GM12878 (cell line): ENCODE results near the gene FASTK. TPM values are rescaled to one million over a fixed set of nuclear protein-coding genes. Genes with fewer than 3 reads are reported as not detected.

Source experiments
- ATAC-seq: fragments of 200-7000 bp; cut with Tn5 transposase; 3 replicates; pipeline ENCODE4 v1.9.1; 2020; ENCODE audit warnings: mild to moderate bottlenecking, moderate library complexity
- BruUV-seq: library from RNA; stranded (reverse); fragments of 400-500 nt; replicated peaks from 2 replicates; lab custom pipeline; 2021; lab: Mats Ljungman, UMichigan
- CTCF ChIA-PET: fragments of 300-600 bp; sonication (Branson Sonifier 250); formaldehyde crosslinking; extraction: SDS; loops from one replicate; lab custom pipeline; 2021; ENCODE audit warnings: inconsistent platforms; lab: Yijun Ruan, JAX
- POLR2A ChIA-PET: fragments of 350-600 bp; formaldehyde crosslinking; extraction: SDS; loops from one replicate; lab custom pipeline; 2021; ENCODE audit warnings: inconsistent platforms; lab: Charles Lee
- RAD21 ChIA-PET: fragments of 300-600 bp; sonication (Branson Sonifier 250); formaldehyde crosslinking; loops from one replicate; lab custom pipeline; 2023; ENCODE audit warnings: antibody characterized with exemption; ENCODE audit not compliant: unreplicated experiment; lab: Charles Lee
- SMC1A ChIA-PET: fragments of 300-600 bp; sonication (Branson Sonifier 250); formaldehyde crosslinking; loops from one replicate; lab custom pipeline; 2023; ENCODE audit not compliant: unreplicated experiment, uncharacterized antibody; lab: Charles Lee
- DNase-seq: peaks from one replicate; pipeline ENCODE4 v3.0.0-alpha.2; 2011; ENCODE audit warnings: low read depth, low spot score
- FAIRE-seq: peaks from 3 replicates; lab custom pipeline; 2011; peaks lifted over from hg19 to GRCh38; lab: Jason Lieb, UNC
- H2AFZ ChIP-seq: 2 replicates; pipeline ENCODE4 v1.6.0; 2011; ENCODE audit warnings: low read depth, low read length, control low read depth; ENCODE audit not compliant: control insufficient read depth
- H3K27ac ChIP-seq: 2 replicates; pipeline ENCODE4 v1.5.1; 2011; ENCODE audit warnings: control low read depth; ENCODE audit not compliant: control insufficient read depth, insufficient read depth
- H3K27me3 ChIP-seq, 2 experiments: replicated peaks in 1 of 2; 2 replicates each; pipeline versions ENCODE4 v1.6.0 to v1.6.1; 2011; ENCODE audit warnings: low read length in 1 of 2; ENCODE audit not compliant: control insufficient read depth in 2 of 2, insufficient read depth in 2 of 2
- H3K36me3 ChIP-seq, 2 experiments: 2 replicates each; pipeline ENCODE4 v1.5.1; 2011; ENCODE audit warnings: low read length in 1 of 2; ENCODE audit not compliant: control insufficient read depth in 2 of 2, insufficient read depth in 2 of 2
- H3K4me1 ChIP-seq: 2 replicates; pipeline ENCODE4 v1.6.1; 2011; ENCODE audit warnings: mild to moderate bottlenecking, low read length, moderate library complexity, mixed read lengths; ENCODE audit not compliant: control insufficient read depth, insufficient read depth
- H3K4me2 ChIP-seq: 2 replicates; pipeline ENCODE4 v1.6.0; 2011; ENCODE audit warnings: control low read depth; ENCODE audit not compliant: control insufficient read depth, insufficient read depth
- H3K4me3 ChIP-seq: fragments of 200-600 bp; sonication (generic); 2 replicates; pipeline ENCODE4 v1.5.1; 2016
- H3K79me2 ChIP-seq: 2 replicates; pipeline ENCODE4 v1.6.0; 2011; ENCODE audit warnings: low read length; ENCODE audit not compliant: control insufficient read depth, insufficient read depth
- H3K9ac ChIP-seq: 2 replicates; pipeline ENCODE4 v1.8.0; 2011; ENCODE audit warnings: low read length, control low read depth, mixed read lengths; ENCODE audit not compliant: control insufficient read depth, insufficient read depth
- H3K9me3 ChIP-seq: replicated peaks from 3 replicates; pipeline ENCODE4 v1.5.1; 2011; ENCODE audit warnings: mild to moderate bottlenecking, low read length; ENCODE audit not compliant: control insufficient read depth, insufficient read depth
- H4K20me1 ChIP-seq: 2 replicates; pipeline ENCODE4 v1.6.0; 2011; ENCODE audit not compliant: control insufficient read depth, insufficient read depth
- BCL3 ChIP-seq: IDR thresholded peaks from 2 replicates; pipeline ENCODE4 v1.6.1; 2011; ENCODE audit warnings: borderline replicate concordance, low read depth, mild to moderate bottlenecking, moderate library complexity, low read length; ENCODE audit not compliant: insufficient read depth, poor library complexity, severe bottlenecking
- CBX5 ChIP-seq: sonication (generic); IDR thresholded peaks from 2 replicates; pipeline ENCODE4 v1.6.1; 2016; ENCODE audit warnings: low read depth, moderate library complexity, mild to moderate bottlenecking, inconsistent platforms
- PML ChIP-seq: IDR thresholded peaks from 2 replicates; pipeline ENCODE4 v1.6.1; 2012; ENCODE audit warnings: low read length, inconsistent platforms
- POLR2A ChIP-seq: IDR thresholded peaks from 2 replicates; pipeline ENCODE4 v1.6.1; 2011; ENCODE audit warnings: low read depth, mild to moderate bottlenecking, low read length
- RBBP5 ChIP-seq: fragments of 200-600 bp; sonication (generic); conservative IDR thresholded peaks from 2 replicates; pipeline ENCODE4 v1.6.1; 2016
- SIX5 ChIP-seq: IDR thresholded peaks from 2 replicates; pipeline ENCODE4 v1.6.1; 2011; ENCODE audit warnings: mild to moderate bottlenecking, low read depth, low read length, moderate library complexity; ENCODE audit not compliant: severe bottlenecking
- SMC3 ChIP-seq: IDR thresholded peaks from 2 replicates; pipeline ENCODE4 v1.6.1; 2011; ENCODE audit warnings: low read length, improper control_type of control experiment, borderline replicate concordance
- SUZ12 ChIP-seq: fragments of 200-600 bp; sonication (generic); IDR thresholded peaks from one replicate; pipeline ENCODE4 v1.6.1; 2018; ENCODE audit warnings: antibody characterized with exemption, mild to moderate bottlenecking; ENCODE audit not compliant: unreplicated experiment
- TARDBP ChIP-seq: IDR thresholded peaks from 2 replicates; pipeline ENCODE4 v1.6.1; 2016; ENCODE audit warnings: borderline replicate concordance
- ZBTB33 ChIP-seq: fragments of 450-650 bp; IDR thresholded peaks from 2 replicates; pipeline ENCODE4 v1.6.1; 2017; ENCODE audit warnings: mild to moderate bottlenecking
- ZNF207 ChIP-seq: fragments of 450-650 bp; IDR thresholded peaks from 2 replicates; pipeline ENCODE4 v1.6.1; 2014; ENCODE audit warnings: antibody characterized with exemption, mild to moderate bottlenecking, borderline replicate concordance
- WGBS: methylation state at CpG from one replicate; pipeline ENCODE4 v1.1.6; 2016; ENCODE audit warnings: low lambda C conversion rate; ENCODE audit not compliant: insufficient replicate concordance, insufficient coverage; ENCODE audit errors: missing lambda C conversion rate; 5-methylcytosine and 5-hydroxymethylcytosine counted together
- in situ Hi-C: fragments of 300-500 bp; cut with MboI; formaldehyde crosslinking; loops from 9 replicates; pipeline ENCODE4 v1.14.3; 2018; ENCODE audit warnings: mixed read lengths
- intact Hi-C: fragments of 100-400 bp; cut with micrococcal nuclease; formaldehyde crosslinking; loops from one replicate; pipeline ENCODE4 v1.14.2; 2022; ENCODE audit not compliant: unreplicated experiment
- polyA plus RNA-seq, 11 experiments: library from polyadenylated mRNA; depleted of rRNA in 4 of 11; unstranded in 6 of 11; stranded (reverse) in 5 of 11; fragments of >200 nt; fragmentation: Nextera tagmentation in 4 of 11; fragmentation: Illumina TruSeq in 1 of 11; extraction: Ambion mirVana in 4 of 11; extraction: Trizol in 1 of 11; gene quantifications; 1 replicate in 1 of 11; 2 replicates in 10 of 11; pipeline versions ENCODE4 v1.2.1 to v1.2.3, GENCODE V29; 2011 to 2016; ENCODE audit warnings: inconsistent platforms in 2 of 11, missing spikeins in 2 of 11, low read depth in 1 of 11
- total RNA-seq, 4 experiments: library from RNA; depleted of rRNA in 3 of 4; stranded (reverse); fragments of >200 nt in 3 of 4; fragmentation: Illumina TruSeq in 1 of 4; extraction: Trizol in 1 of 4; gene quantifications; 2 replicates each; pipeline versions ENCODE4 v1.2.1 to v1.2.3, GENCODE V29; 2013 to 2021

The FASTK gene
- total and polyA plus RNA-seq, 10 of the 15 experiments (the other 5 are each of a cell fraction or from before 2014, with no cell fraction given), result 0.19 to 102 (median 54.5) TPM

GRCh38 chr7:151047976-151048815 is 32.4 kb downstream of the FASTK start, which contains the start of gene ASIC3:
TSS of gene ASIC3 (plus strand) at chr7:151048531. CDS start at chr7:151048886, 355 bp downstream.
- H3K27me3 ChIP-seq, result no peaks in the 10 kb centered on the region; a peak in 1 of 4 replicates
- RAD21 ChIA-PET, result no interaction called here
- CTCF ChIA-PET, result no interaction called here
- H3K4me3 ChIP-seq, result no peak within 1 kb of the TSS
- in situ Hi-C loops (no loop called here), intact Hi-C loops (no loop called here)
- H3K27ac ChIP-seq, result no peak within 1 kb of the TSS
- no peaks in the 10 kb centered on the region for H4K20me1 ChIP-seq
- DNase-seq, result no peak
- no peak for ATAC-seq
- no TSS peak for BruUV-seq
- SMC1A ChIA-PET, result no interaction called here
- H3K4me1 ChIP-seq, result no peaks in the 10 kb centered on the region
- no peak within 1 kb of the TSS for H3K4me2 ChIP-seq
- no peak for FAIRE-seq
- POLR2A ChIA-PET, result no interaction called here
- H3K36me3 ChIP-seq, result no peaks in the 10 kb centered on the region
- H3K9me3 ChIP-seq, result no peaks in the 10 kb centered on the region
- TF ChIP-seq POLR2A (peak; percentile 9; the same call in 1 of the 2 replicates), PML (no peak)
- H3K9ac ChIP-seq, result no peak within 1 kb of the TSS
- no peak within 1 kb of the TSS for H2AFZ ChIP-seq
- no peaks in the 10 kb centered on the region for H3K79me2 ChIP-seq
- 77% methylated on average over 22 of the region's 22 CpGs for WGBS

GRCh38 chr7:151046603-151047573 is 33.7 kb downstream of the FASTK start:
- H4K20me1 ChIP-seq, result no peaks in the 10 kb centered on the region
- intact Hi-C loops, result no loop called here
- RAD21 ChIA-PET, result no interaction called here
- SMC1A ChIA-PET, result no interaction called here
- no TSS peak for BruUV-seq
- ATAC-seq (no peak), DNase-seq (no peak), FAIRE-seq (no peak)
- H3K9ac ChIP-seq, result no peak overlapping the region
- H2AFZ ChIP-seq, result no peak overlapping the region
- no peaks in the 10 kb centered on the region for H3K36me3 ChIP-seq
- POLR2A ChIA-PET, result no interaction called here
- H3K9me3 ChIP-seq, result no peaks in the 10 kb centered on the region
- no peaks in the 10 kb centered on the region for H3K79me2 ChIP-seq
- no peaks in the 10 kb centered on the region for H3K4me1 ChIP-seq
- 68% methylated on average over 14 of the region's 14 CpGs for WGBS
- no peaks in the 10 kb centered on the region; a peak in 1 of 4 replicates for H3K27me3 ChIP-seq
- CTCF ChIA-PET, result no interaction called here
- no peak overlapping the region for H3K4me3 ChIP-seq
- in situ Hi-C loops, result no loop called here
- H3K27ac ChIP-seq, result no peak overlapping the region
- H3K4me2 ChIP-seq, result no peak overlapping the region
- TF ChIP-seq TARDBP, result no peak
- no peak for TF ChIP-seq ZNF207
- TF ChIP-seq SMC3, result no peak
- TF ChIP-seq RBBP5, result no peak
- no peak for TF ChIP-seq CBX5
- no peak for TF ChIP-seq SIX5
- no peak for TF ChIP-seq SUZ12
- TF ChIP-seq BCL3, result no peak
- TF ChIP-seq ZBTB33, result no peak
